CD4-positive, alpha-beta T cell treated with Interleukin-4 for 4 hours (primary cell): ENCODE results near the gene MTSS2.

Experiments
- DNase-seq: peaks from one replicate; pipeline ENCODE4 v3.0.0-alpha.2; 2020

MTSS2 gene

GRCh38 chr16:70714581-70715054 is 28.8 kb upstream of the MTSS2 start:
- DNase-seq: no peak

GRCh38 chr16:70713824-70714223 is 28.0 kb upstream of the MTSS2 start:
- DNase-seq: no peak

GRCh38 chr16:70713342-70713741 is 27.5 kb upstream of the MTSS2 start:
- DNase-seq: no peak

DNA sequence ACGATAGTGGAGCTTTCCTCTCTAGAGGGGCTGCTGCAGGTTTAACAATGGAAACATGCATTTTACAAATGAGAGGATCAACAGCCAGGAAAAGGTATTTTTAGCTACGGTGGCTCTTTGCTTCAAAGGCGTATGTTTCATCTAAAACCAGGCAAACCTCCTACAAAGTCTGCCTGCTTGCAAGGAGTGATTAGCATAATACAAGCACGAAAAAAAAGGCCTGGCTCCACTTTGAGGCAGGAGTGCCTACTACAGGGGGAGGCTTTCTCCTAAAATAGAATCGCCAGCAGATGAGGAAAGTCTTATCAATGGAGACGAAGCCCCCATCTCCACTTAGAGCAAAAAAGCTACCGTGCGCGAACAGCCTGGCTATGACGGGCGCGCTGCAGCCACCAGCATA is 27.1 kb upstream of the MTSS2 start:
- no peak for DNase-seq

GRCh38 chr16:70712359-70712758 is 26.5 kb upstream of the MTSS2 start:
- DNase-seq: no peak

GRCh38 chr16:70711211-70712031 is 25.6 kb upstream of the MTSS2 start:
- no peak for DNase-seq

DNA sequence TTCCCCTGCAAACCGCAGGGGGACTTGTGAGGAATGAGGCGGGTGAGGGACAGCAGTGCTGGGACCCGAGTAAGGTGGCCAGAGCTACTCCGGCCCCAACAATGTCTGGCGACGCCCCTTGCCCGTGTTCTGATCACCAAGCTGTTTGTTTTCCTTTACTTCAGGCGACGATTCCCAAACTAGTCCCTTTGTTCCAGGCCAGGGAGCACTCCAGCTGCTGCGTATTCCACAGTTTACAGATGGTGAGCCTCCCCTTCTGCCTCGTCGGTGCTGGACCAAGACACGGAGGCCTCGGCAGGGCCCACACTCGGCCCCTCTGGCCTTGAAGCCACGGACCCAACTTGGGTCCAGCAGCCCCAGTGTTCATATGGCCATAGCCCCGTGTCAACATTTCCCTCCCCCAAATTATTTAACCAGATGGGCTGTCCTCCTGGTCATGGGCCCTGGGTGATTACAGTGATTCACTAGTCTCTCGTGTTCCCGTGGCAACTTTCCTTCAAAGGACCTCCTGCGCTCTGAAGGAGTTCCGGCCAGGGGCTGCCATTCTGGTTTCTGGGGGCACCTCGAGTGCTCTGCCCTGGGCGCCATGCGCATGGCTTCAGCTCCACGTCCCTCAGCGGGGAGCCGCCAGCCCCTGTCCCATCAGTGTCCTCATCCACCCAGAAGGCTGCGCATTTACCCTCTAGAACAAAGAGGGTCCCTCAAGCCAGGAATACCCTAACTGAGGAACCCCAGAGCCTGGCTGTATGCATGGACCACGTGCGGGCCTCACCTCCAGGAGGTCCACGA is 24.8 kb upstream of the MTSS2 start:
- DNase-seq: no peak

GRCh38 chr16:70709942-70710341 is 24.1 kb upstream of the MTSS2 start:
- no peak for DNase-seq

DNA sequence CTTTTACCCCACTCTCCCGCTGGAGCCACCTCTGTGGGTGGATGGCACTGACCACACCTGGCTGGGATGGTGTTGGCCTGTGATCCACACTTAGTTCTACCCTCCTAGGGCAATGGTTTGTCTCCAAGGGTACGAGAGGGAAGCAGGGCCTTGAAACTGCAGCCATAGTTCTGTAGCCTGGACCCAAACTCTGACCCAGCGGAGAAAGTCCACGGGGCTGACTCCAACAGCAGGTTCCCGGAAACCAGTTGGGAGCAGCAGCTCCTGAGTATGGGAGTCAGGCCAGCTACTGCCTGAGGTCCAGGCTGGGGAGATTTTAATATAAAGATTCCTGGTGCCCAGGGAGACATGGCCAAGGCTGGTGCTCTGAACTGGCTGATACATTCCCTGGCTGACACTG is 23.6 kb upstream of the MTSS2 start:
- no peak for DNase-seq

DNA sequence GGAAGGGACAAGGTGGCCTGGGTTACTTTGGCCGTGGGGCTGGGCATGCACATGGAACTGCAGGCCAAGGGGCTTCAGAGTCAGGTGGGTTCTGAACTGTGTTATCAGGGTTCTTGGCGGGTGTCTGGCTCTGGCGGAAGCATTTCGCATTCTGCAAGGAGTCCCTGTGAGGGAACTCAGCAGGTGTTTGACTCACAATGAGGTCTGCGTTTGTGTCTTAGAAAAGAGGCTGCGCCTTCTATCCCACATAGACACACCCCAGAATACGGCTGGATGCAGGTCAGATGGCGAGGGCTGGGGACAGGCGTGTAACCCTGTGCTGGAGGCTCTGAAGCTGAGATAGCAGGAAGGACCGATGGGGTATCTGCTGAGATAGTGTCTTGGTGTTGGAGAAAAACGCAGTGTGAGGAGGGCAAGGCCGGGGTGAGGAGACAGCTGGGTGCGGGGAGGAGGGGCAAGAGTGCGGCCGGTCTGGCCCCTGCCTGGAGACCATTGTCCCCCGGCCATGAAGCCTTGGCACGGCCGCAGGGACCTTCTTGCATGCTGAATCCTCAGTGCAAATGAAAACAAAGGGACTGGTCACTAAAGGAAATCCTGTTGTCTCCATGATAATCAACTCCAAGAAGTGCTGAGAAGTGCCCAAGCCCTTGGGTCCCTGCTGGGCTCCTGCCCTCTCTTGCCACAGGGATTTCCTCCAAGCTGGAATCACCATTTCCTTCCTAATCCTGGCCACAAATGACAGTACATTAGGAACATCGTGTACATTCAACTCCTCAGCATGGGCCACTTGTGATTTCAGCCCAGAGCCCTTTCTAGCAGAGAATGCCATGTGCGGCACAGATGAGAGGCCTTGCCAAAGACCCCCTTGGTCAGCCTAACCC is 22.8 kb upstream of the MTSS2 start:
- no peak for DNase-seq

DNA sequence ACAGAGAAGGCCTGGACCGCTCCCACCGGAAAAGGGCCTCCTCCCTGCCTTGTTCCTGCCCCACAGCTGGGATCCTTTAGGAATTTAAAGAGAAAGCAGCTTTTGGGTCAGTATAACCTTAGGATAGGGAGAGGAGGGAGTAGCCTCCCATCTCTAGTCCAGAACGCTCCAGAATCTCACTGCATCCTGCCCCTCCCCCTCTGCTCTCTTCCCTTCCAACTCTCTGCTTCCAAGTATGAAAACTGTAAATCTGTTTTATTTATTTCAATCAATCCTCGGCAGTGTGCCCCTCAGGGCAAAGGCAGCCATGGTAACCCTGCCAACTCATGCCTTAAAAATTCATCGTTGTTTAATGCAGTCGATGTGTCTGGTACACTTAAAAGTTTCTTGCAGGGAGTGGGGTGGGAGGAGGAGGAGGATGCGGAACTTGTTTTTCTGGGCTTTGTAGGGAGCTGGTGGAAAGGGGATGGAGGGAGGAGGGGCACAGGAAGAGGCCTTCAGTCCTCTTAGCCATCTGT is 21.2 kb upstream of the MTSS2 start:
- DNase-seq: no peak

DNA sequence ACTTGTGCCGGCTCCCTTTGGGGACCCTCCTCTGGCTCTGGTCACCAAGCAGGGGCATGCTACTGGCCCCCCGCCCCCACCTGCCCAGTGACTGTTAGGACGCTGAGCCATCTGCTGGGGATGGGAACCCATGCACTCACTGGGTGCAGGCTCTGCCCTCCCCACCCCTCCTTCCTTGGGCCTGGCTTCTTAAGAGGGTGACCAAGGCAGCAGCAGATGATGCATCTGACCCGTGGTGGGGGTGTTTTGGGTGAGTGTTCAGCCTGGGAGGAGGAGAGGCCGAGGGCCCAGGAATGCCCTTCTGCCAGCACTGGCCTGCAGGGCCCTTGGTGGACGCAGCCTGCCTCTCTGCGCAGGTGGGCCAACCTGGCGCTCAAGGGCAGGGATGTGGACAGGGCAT is 19.2 kb upstream of the MTSS2 start:
- no peak for DNase-seq

- no peak for DNase-seq
Observed at GRCh38 chr16:70704586-70704985, 18.7 kb upstream of the MTSS2 start.

DNA sequence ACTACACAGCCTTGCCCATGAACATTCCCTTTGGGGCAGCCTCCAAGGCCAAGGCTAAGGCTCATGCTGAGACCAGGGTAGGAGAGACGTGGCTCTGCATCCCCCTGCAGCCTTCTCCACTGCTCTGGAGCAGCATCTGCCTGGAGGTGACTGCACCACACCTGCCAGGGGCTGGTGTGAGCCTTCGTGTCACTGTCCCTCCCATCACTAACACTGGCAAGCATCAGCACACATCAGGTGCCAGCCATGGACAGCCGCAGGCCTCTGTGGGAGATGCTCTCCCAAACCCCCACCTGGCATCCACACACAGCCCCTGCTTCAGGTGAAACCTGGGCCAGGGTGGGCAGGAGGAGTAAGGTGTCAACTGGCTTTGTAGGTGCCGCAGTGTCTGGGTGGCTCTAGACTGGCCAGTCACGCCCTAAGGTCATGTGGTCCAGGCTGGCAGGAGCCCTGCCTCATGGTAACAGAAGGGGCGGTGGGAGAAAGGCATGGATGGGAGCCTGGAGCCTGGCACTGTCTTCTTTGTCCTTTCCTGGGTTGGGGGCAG is 18.1 kb upstream of the MTSS2 start:
- no peak for DNase-seq

DNA sequence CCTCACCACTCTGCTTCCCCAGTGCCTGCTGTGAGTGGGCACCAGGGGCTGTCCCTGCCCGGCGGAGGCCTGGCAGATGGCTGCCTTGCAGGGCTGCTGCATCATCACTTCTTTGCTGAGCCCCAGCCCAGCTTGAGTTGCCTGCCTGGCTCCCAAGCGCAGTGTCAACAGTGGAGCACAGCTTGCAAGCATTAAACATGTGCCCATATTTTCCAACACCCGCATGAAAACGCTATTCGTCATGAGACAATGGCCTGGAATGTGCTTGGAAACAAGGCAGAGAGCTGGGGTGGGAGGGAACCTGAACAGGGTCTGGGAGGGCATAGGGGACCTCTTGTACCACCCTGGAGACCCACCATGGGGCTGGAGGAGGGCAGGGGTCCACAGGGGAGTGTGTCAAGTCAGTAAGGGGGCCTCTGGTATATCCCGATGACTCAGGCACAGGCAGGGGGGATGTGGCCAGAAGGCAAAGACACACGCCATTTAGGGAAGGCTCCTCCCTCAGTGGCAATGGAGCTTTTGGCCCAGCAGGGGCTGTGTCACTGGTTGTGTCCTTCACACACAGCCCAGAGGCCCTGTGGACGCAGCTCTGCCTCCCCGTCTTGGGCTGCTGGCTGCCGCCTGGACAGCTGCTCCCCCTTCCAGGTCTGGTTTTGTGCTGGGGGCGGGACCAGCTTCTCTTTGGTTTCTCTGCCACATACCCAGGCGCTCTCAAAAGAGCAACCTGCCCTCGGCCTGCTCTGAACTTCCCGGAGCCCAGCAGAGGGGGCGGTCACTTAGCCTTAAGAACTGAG is 17.4 kb upstream of the MTSS2 start:
- DNase-seq: no peak

DNA sequence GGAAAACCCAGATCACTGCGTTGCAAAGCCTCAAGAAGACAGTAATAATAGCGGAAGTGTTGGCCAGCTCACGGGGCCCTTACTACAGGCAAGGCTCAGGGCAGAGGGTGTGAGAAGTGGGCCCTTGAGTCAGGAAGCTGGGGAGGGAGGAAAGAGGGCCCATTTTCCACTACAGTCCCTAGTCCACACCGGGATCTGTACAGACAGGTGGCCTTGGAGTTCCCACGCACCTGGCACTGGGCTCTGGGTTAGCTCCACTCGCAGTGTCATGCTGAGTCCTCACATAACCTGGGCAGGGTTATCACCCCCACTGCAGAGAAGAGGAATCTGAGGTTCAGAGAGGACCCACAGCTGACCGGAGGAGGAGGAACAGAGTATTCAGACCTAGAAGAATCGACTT is 16.8 kb upstream of the MTSS2 start:
- DNase-seq: no peak

GRCh38 chr16:70701998-70702397 is 16.1 kb upstream of the MTSS2 start:
- no peak for DNase-seq

DNA sequence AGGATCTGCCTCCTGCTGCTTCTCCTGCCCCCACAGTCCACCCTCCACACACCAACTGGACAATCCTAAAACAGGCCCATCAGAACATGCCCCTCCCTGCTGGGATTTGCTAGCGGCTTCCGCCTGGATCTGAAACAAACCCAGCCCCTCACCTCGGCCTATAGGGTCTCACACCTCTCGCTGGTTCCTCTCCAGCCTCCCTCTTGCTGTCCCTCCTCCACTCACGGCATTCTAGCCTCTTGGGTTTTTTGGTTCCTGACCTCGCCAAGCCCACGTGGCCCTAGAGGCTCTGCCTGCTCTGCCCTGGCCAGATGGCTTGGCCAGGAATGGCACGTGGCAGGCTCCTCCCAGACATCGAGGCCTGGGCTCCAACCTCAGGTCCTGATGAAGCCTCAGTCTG is 15.7 kb upstream of the MTSS2 start:
- DNase-seq: no peak

GRCh38 chr16:70701036-70701435 is 15.2 kb upstream of the MTSS2 start:
- no peak for DNase-seq

DNA sequence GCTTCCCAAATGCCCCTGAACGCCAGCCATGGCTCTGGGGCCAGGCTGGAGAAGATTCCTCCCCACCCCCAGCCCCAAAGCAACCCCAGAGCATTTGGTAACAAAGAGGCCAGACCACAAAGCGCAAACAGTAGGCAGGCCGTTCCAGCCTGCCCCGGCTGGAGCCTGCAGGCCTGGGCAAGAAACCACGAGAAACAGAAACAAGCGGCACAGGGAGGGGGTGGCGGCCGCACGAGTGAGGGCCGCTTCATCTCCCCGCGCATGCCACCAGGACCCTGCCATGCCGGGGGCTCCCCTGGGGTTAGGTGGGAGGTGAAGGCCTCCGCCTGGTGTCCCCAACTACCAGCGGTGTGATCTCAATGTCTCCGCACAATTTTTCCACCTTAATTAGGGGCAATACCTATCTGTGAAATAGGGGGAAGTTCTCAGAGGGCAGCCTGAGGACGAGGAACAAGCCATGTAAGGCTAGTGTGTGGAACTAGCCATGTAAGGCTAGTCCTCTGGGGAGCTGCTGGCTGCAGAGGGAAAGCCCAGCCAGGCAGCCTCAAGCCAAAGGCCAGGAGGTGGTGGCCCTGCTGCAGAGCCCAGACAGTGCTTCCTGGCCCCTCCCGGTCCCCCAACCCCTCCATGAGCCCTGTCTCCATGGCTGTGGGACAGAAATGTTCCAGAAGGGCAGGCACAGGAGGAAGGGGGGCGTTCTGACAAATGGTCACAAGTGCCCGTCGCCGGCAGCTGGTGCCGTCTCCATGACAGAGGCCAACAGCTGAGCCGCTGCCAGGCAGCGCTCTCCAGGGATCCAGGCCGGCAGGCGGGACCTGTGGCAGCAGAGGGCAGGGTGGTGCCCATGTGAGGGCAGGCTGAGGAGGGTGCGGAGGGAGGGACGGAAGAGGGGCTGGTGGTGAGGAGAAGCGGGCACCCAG is 14.5 kb upstream of the MTSS2 start:
- no peak for DNase-seq

DNA sequence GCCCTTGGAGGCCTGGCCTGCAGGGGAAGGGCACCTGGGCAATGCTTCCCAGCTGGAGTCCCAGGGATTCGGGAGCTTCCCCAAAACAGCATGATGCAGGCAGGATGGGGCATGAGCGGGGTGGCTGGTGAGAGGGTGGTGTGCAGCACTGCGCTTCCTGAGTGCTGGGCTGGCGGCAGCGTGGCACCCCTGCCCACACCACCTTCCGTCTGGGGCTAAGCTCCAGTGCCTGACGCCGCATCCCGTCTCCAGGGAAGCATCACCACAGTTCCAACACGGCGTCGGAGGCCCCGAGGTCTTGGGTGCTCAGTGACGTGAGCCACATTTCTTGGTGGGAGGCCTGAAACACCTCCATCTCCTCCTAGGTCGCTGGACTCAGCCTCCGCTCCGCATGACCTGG is 13.8 kb upstream of the MTSS2 start:
- DNase-seq: no peak
